ENCODE results near the gene QRICH2. TPM values are rescaled to one million over a fixed set of nuclear protein-coding genes. Genes with fewer than 3 reads are reported as not detected.

QRICH2 gene
- total and polyA plus RNA-seq, 9 of the 15 experiments (the other 6 are each of a cell fraction or from before 2014, with no cell fraction given), result 0.03 to 1.6 (median 0.81) TPM

- TF ChIP-seq, protein P1, sequence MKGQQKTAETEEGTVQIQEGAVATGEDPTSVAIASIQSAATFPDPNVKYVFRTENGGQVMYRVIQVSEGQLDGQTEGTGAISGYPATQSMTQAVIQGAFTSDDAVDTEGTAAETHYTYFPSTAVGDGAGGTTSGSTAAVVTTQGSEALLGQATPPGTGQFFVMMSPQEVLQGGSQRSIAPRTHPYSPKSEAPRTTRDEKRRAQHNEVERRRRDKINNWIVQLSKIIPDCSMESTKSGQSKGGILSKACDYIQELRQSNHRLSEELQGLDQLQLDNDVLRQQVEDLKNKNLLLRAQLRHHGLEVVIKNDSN (CRISPR knock-in tag; IDR thresholded peaks at IDR 0.05), result peak; percentile 39; the same call in 1 of the 2 replicates
- TF ChIP-seq SMARCA5 (IDR thresholded peaks at IDR 0.05) (peak; percentile 66; the same call in 1 of the 2 replicates), FIP1L1 (IDR thresholded peaks at IDR 0.05; ENCODE audit: low read depth, low read length, poor library complexity, severe bottlenecking) (no peak), RBM22 (IDR thresholded peaks at IDR 0.05; ENCODE audit: low read depth, low read length, poor library complexity, severe bottlenecking) (peak; percentile 36)
Measured at GRCh38 chr17:76274112-76274956, 33.7 kb downstream of the QRICH2 start (continued).

DNA sequence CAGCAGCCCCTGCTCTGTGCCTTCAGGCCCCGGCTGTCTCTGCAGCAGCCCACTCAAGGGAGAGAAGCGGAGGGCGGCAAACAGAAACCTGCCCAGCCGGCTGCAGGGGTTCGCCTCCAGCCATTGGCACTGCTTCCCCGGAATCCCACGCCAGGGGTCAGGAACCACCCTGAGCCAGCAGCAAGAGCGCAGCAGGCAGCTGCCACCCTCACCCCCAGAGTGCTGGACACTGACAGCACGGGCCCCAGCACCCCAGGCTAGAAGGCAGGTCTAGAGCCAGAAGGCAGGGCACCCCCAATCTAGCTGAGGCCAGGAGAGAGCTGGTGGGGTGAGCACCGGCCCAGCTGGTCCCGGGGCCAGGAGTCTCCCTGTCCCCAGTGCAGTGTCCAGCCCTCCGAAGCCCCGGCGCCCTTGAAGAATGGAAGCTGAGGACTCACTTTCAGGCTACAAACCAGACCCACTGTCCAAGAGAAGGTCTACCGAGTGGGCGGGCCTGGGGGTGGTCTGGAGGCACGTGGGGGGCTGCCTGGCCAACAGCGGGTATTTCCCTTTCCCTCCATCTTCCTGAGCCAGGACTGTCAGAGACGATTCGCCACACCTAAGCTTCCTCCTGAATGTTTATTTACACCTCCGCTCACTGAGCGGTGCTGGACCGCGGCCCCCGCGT, 34.5 kb downstream of the QRICH2 start:
- WGBS (ENCODE audit: insufficient coverage, low coverage, missing lambda C conversion rate), result 82% methylated on average over 18 of the region's 26 CpGs
- Histone ChIP-seq H3K4me2 (ENCODE audit: insufficient read depth, low read length) (no peak overlapping the region), H3K27ac (ENCODE audit: extremely low read depth, low read depth, low read length) (no peak overlapping the region), H3K9me3 (replicated peaks; ENCODE audit: control insufficient read depth, insufficient read depth, low read depth, low read length) (no peaks in the 10 kb centered on the region), H3K9me1 (ENCODE audit: control insufficient read depth, insufficient read depth, low read length) (no peaks in the 10 kb centered on the region), H3K9ac (ENCODE audit: insufficient read depth in 1 of 2, low read depth in 2 of 2, low read length in 2 of 2) (peak overlapping the region in 1 of 2 experiments; percentile 6; a peak in 2 of 4 replicates), H3K36me3 (ENCODE audit: control insufficient read depth, insufficient read depth, low read length) (peaks cover 27% of the 10 kb centered on the region), H4K20me1 (replicated peaks; ENCODE audit: control insufficient read depth, insufficient read depth, low read length) (no peaks in the 10 kb centered on the region), H3K4me3 (no peak overlapping the region), H3K4me1 (replicated peaks in 1 of 2; ENCODE audit: control insufficient read depth in 2 of 2, insufficient read depth in 2 of 2, low read length in 2 of 2) (peaks cover 27 to 95% of the 10 kb centered on the region in 2 experiments), H3K27me3 (ENCODE audit: control insufficient read depth in 2 of 2, insufficient read depth in 2 of 2, low read length in 2 of 2) (no peaks in the 10 kb centered on the region), H3K79me2 (ENCODE audit: control insufficient read depth, insufficient read depth, low read length) (peaks cover 23% of the 10 kb centered on the region), H2AFZ (ENCODE audit: low read depth, low read length) (no peak overlapping the region)
- intact Hi-C loops (cut with micrococcal nuclease), result no loop called here
- CTCF ChIA-PET (ENCODE audit: low intra/inter-chr PET ratio), result no interaction called here
- DNase-seq (ENCODE audit: extremely low read depth in 1 of 4, low spot score in 3 of 4) (no peak), ATAC-seq (no peak), FAIRE-seq (no peak)
- BruUV-seq (replicated peaks), result no TSS peak
- POLR2A ChIA-PET, result interaction anchor here (0.5 to 10.6 kb wide), 28 partner anchors 8 to 419 kb away, joined by 3 to 227 read pairs (median 4); partner anchors contain the start of genes RNF157, UBALD2 and WBP2
- in situ Hi-C loops (cut with MboI), result no loop called here
- no peak for TF ChIP-seq ZNF408 (CRISPR knock-in tag; IDR thresholded peaks at IDR 0.05; ENCODE audit: low read depth)
- TF ChIP-seq, protein P2, sequence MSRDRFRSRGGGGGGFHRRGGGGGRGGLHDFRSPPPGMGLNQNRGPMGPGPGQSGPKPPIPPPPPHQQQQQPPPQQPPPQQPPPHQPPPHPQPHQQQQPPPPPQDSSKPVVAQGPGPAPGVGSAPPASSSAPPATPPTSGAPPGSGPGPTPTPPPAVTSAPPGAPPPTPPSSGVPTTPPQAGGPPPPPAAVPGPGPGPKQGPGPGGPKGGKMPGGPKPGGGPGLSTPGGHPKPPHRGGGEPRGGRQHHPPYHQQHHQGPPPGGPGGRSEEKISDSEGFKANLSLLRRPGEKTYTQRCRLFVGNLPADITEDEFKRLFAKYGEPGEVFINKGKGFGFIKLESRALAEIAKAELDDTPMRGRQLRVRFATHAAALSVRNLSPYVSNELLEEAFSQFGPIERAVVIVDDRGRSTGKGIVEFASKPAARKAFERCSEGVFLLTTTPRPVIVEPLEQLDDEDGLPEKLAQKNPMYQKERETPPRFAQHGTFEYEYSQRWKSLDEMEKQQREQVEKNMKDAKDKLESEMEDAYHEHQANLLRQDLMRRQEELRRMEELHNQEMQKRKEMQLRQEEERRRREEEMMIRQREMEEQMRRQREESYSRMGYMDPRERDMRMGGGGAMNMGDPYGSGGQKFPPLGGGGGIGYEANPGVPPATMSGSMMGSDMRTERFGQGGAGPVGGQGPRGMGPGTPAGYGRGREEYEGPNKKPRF (IDR thresholded peaks at IDR 0.05; ENCODE audit: low read depth, low read length), result no peak
- TF ChIP-seq ETV1 (tag; conservative IDR thresholded peaks at IDR 0.05; ENCODE audit: low read depth), result no peak
- peak; percentile 41; the same call in 1 of the 2 replicates for TF ChIP-seq TFAP4 (CRISPR knock-in tag; IDR thresholded peaks at IDR 0.05; ENCODE audit: borderline replicate concordance)
- no peak for TF ChIP-seq ZHX1 (conservative IDR thresholded peaks at IDR 0.05; ENCODE audit: low read length)
- no peak for TF ChIP-seq STAT5A (IDR thresholded peaks at IDR 0.05; ENCODE audit: borderline replicate concordance, low read length)

All from K562 (cell line).